ENCODE data around the gene NEDD8. TPM values are rescaled to one million over a fixed set of nuclear protein-coding genes. Genes with fewer than 3 reads are reported as not detected.

NEDD8 gene
- total and polyA plus RNA-seq, 7 experiments from 2014 or later: 73.5 to 340 (median 127) TPM

DNA sequence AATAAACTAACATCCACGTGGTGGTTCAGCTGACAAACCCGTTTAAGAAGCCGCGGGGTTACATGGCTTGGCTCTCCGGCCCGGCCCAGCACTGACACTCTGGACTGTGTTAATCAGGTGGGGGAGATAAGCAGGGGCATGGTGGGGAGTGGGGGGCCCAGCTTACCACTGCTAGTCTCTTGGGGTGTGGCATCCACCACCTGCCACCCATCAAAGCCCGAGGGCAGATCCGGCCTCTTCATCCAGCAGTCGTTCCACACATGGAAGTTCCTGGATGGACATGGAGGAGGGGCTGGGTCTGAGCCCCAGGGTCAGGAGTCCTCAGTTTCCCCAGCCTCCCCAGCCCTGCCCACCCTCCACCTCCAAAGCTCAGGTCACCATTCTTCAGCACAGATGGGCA, 26.0 kb upstream of the NEDD8 start:
- Mint-ChIP-seq H3K27ac (no peak overlapping the region), H3K9me3 (no peaks in the 10 kb centered on the region), H3K4me3 (no peak overlapping the region), H3K27me3 (no peaks in the 10 kb centered on the region), H3K36me3 (peaks cover 0 to 36% (median 11%) of the 10 kb centered on the region in 5 donors), H3K4me1 (peaks cover 0 to 3% (median 0%) of the 10 kb centered on the region in 7 donors)
- intact Hi-C loops (cut with micrococcal nuclease): no loop called here
- Histone ChIP-seq H3K4me3 (ENCODE audit: low read length) (no peak overlapping the region), H3K27me3 (ENCODE audit: control insufficient read depth in 2 of 2, insufficient read depth in 2 of 2, low read length in 2 of 2) (no peaks in the 10 kb centered on the region), H3K36me3 (ENCODE audit: control insufficient read depth in 2 of 3, insufficient read depth in 3 of 3, low read length in 3 of 3) (peaks cover 0 to 43% (median 7%) of the 10 kb centered on the region in 3 experiments), H3K27ac (ENCODE audit: low read depth, low read length) (no peak overlapping the region), H3K4me1 (ENCODE audit: control insufficient read depth in 2 of 2, insufficient read depth in 2 of 2, low read length in 2 of 2) (no peaks in the 10 kb centered on the region), H3K9me3 (ENCODE audit: control insufficient read depth in 2 of 3, low read length in 3 of 3) (no peaks in the 10 kb centered on the region)
- POLR2A ChIA-PET: interaction anchor here (1.4 kb wide), 1 partner anchor 32 kb away, joined by 4 read pairs; no protein-coding TSS in a partner anchor
- CTCF ChIA-PET: interaction anchor here (1.5 kb wide), 1 partner anchor 50 kb away, joined by 3 read pairs; the partner anchor contains the start of gene CIDEB
- DNase-seq (no peak), ATAC-seq (no peak)

DNA sequence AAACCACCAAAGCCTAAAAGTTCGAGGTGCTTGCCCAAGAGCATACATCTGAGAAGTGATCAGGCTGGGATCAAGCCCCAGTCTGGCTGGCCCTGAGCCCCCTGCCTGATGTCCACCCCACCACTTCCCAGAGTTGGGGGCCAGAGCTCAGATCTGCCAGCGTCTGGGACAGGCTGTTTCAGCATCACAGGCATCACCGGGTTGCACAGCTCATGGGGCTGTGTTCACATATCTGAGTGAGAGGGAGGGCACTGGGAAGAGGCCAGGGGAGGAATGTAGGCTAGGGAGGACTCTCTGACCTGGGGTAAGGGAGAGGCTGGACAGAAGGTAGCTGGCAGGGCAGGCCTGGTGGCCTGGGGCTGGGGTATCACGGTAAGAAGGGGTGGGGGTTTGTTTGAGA, 24.8 kb upstream of the NEDD8 start:
- intact Hi-C loops (cut with micrococcal nuclease): no loop called here
- CTCF ChIA-PET: interaction anchor here (1.5 kb wide), 1 partner anchor 51 kb away, joined by 3 read pairs; the partner anchor contains the start of gene CIDEB
- H3K4me1 ChIP-seq (ENCODE audit: control insufficient read depth in 2 of 2, insufficient read depth in 2 of 2, low read length in 2 of 2): no peaks in the 10 kb centered on the region
- H3K4me3 ChIP-seq (ENCODE audit: low read length): no peak overlapping the region
- peaks cover 0 to 47% (median 9%) of the 10 kb centered on the region in 3 experiments for H3K36me3 ChIP-seq (ENCODE audit: control insufficient read depth in 2 of 3, insufficient read depth in 3 of 3, low read length in 3 of 3)
- H3K4me1 Mint-ChIP-seq: peaks cover 0 to 3% (median 0%) of the 10 kb centered on the region in 7 donors
- H3K4me3 Mint-ChIP-seq: no peak overlapping the region
- no peaks in the 10 kb centered on the region for H3K27me3 ChIP-seq (ENCODE audit: control insufficient read depth in 2 of 2, insufficient read depth in 2 of 2, low read length in 2 of 2)
- H3K36me3 Mint-ChIP-seq: peaks cover 0 to 34% (median 8%) of the 10 kb centered on the region in 5 donors
- H3K27ac ChIP-seq (ENCODE audit: low read depth, low read length): no peak overlapping the region
- DNase-seq (no peak), ATAC-seq (no peak)
- H3K27me3 Mint-ChIP-seq: no peaks in the 10 kb centered on the region
- no peak overlapping the region for H3K27ac Mint-ChIP-seq
- no peaks in the 10 kb centered on the region for H3K9me3 ChIP-seq (ENCODE audit: control insufficient read depth in 2 of 3, low read length in 3 of 3)
- H3K9me3 Mint-ChIP-seq: no peaks in the 10 kb centered on the region
- POLR2A ChIA-PET: interaction anchor here (0.6 to 1.4 kb wide), 2 partner anchors 14 to 33 kb away, joined by 4 to 5 read pairs; no protein-coding TSS in a partner anchor

DNA sequence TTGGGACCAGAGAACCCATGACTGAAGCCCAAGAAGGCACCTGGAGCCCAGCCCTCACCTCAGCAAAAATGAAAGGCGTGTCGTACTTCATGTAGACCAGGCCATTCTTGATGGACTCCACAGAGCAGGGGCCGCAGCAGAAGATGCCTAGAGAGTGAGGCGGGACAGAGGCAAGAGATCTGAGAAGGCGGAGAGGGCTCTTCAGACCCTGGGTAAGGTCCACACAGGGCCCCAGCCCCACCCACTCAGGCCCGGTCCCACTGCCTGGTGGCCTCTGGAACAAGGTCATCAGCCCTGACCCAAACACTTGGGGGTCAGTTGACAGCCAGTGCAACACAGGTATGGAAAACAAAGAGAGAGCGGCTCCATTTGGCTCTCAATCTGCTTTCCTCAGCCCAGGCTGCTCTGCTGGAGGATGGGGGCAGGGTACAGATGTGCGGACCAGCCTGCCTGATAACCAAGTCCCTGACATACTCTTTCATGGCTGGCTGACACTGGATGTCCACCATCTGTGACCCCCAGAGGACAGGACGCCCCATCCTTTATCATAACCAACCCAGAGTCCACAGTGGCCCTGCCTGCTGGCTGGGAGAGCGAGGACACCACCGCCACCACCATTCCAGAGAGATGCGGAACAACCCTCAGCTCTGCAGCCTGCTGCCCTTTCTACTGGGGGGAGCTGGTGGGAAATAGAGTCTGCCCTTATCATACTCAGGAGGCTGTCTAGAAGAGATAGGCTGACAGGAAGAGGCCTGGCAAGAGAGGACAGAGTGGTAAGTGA, 24.0 kb upstream of the NEDD8 start:
- CTCF ChIA-PET: interaction anchor here (0.8 kb wide), 1 partner anchor 14 kb away, joined by 3 read pairs; the partner anchor contains the start of gene TINF2
- no peaks in the 10 kb centered on the region for H3K4me1 ChIP-seq (ENCODE audit: control insufficient read depth in 2 of 2, insufficient read depth in 2 of 2, low read length in 2 of 2)

DNA sequence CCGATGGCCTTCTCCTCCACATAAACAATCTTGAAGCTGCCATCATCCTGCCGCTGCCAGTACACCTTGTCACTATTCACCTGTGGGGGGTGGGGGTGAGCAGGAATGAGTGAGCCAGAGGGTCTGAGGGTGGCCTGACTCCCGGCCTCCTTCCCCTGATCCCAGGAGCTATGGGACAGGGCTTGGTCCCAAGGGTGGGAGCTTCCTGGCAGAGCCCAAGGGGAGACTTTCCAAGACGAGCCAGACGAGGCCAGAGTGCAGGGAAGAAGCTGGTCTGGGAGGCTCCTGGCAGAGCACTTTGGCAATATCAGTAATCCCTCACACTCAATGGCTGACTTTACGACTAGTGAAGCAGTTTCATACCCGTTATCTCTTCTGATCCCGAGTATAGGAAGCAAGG, 23.3 kb upstream of the NEDD8 start:
- Mint-ChIP-seq H3K27ac (peak overlapping the region in 1 of 9 donors; percentile 31), H3K4me1 (peaks cover 0 to 14% (median 0%) of the 10 kb centered on the region in 7 donors), H3K9me3 (no peaks in the 10 kb centered on the region), H3K4me3 (no peak overlapping the region), H3K36me3 (peaks cover 0 to 29% (median 8%) of the 10 kb centered on the region in 5 donors), H3K27me3 (no peaks in the 10 kb centered on the region)
- DNase-seq: no peak
- ChIA-PET CTCF (interaction anchor here (0.8 kb wide), 1 partner anchor 13 kb away, joined by 3 read pairs; the partner anchor contains the start of gene TINF2), POLR2A (no interaction called here)
- no peak overlapping the region for H3K27ac ChIP-seq (ENCODE audit: low read depth, low read length)
- H3K9me3 ChIP-seq (ENCODE audit: control insufficient read depth in 2 of 3, low read length in 3 of 3): no peaks in the 10 kb centered on the region
- intact Hi-C loops (cut with micrococcal nuclease): no loop called here
- ATAC-seq: no peak
- H3K36me3 ChIP-seq (ENCODE audit: control insufficient read depth in 2 of 3, insufficient read depth in 3 of 3, low read length in 3 of 3): peaks cover 0 to 40% (median 11%) of the 10 kb centered on the region in 3 experiments
- no peaks in the 10 kb centered on the region for H3K4me1 ChIP-seq (ENCODE audit: control insufficient read depth in 2 of 2, insufficient read depth in 2 of 2, low read length in 2 of 2)
- H3K27me3 ChIP-seq (ENCODE audit: control insufficient read depth in 2 of 2, insufficient read depth in 2 of 2, low read length in 2 of 2): no peaks in the 10 kb centered on the region
- H3K4me3 ChIP-seq (ENCODE audit: low read length): no peak overlapping the region

More for the DNA sequence above, 24.0 kb upstream of the NEDD8 start:
- Mint-ChIP-seq H3K27ac (no peak overlapping the region), H3K27me3 (no peaks in the 10 kb centered on the region), H3K9me3 (no peaks in the 10 kb centered on the region), H3K36me3 (peaks cover 0 to 33% (median 8%) of the 10 kb centered on the region in 5 donors), H3K4me1 (peaks cover 0 to 7% (median 0%) of the 10 kb centered on the region in 7 donors), H3K4me3 (no peak overlapping the region)
- Histone ChIP-seq H3K27ac (ENCODE audit: low read depth, low read length) (no peak overlapping the region), H3K4me3 (ENCODE audit: low read length) (no peak overlapping the region), H3K9me3 (ENCODE audit: control insufficient read depth in 2 of 3, low read length in 3 of 3) (no peaks in the 10 kb centered on the region), H3K27me3 (ENCODE audit: control insufficient read depth in 2 of 2, insufficient read depth in 2 of 2, low read length in 2 of 2) (no peaks in the 10 kb centered on the region), H3K36me3 (ENCODE audit: control insufficient read depth in 2 of 3, insufficient read depth in 3 of 3, low read length in 3 of 3) (peaks cover 0 to 45% (median 11%) of the 10 kb centered on the region in 3 experiments)
- intact Hi-C loops (cut with micrococcal nuclease): no loop called here
- POLR2A ChIA-PET: no interaction called here
- ATAC-seq (no peak), DNase-seq (no peak)

DNA sequence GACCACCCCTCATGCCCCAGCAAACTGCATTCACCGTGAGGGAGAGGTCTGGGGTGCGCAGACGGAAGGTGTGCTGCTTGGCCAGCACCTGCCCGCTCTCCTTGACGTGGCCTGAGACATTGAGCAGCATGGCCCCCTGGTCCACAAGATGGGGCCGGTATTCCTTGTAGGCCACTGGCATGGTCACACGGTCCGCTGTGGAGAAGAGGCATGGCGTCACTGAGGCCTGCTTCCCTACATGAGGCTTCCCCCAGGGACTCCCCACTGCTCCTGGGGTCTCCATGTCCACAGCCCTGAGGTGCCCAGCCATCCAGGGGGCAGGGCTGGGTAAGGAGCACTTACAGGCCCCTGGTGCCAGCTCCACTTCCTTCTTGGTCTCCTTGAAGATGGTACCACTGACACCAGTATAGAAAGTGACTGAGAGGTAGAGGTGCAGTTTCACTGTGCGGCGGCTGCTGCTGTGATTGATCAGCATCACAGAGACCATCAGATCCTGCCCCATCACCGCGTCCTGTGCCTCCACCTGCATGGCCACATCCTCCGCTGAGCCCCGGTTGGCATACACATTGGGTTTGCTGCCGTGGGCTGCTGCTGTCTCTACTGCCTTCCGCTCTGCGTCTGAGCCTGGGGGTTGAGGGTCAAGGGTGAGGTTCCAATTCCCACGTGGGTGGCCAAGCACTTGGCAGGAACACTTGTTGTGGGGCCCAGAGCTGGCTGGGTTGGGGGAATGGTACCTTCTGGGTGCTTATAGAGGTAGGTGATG, 22.6 kb upstream of the NEDD8 start:
- H3K27ac Mint-ChIP-seq: peak overlapping the region in 1 of 9 donors; percentile 31
- peaks cover 0 to 20% (median 0%) of the 10 kb centered on the region in 7 donors for H3K4me1 Mint-ChIP-seq
- H3K4me3 ChIP-seq (ENCODE audit: low read length): no peak overlapping the region
- no peak overlapping the region for H3K27ac ChIP-seq (ENCODE audit: low read depth, low read length)
- DNase-seq (no peak), ATAC-seq (no peak)
- no peaks in the 10 kb centered on the region for H3K9me3 ChIP-seq (ENCODE audit: control insufficient read depth in 2 of 3, low read length in 3 of 3)
- CTCF ChIA-PET: interaction anchor here (0.8 kb wide), 1 partner anchor 12 kb away, joined by 3 read pairs; the partner anchor contains the start of gene TINF2
- POLR2A ChIA-PET: no interaction called here
- intact Hi-C loops (cut with micrococcal nuclease): no loop called here
- H3K4me3 Mint-ChIP-seq: no peak overlapping the region
- H3K27me3 ChIP-seq (ENCODE audit: control insufficient read depth in 2 of 2, insufficient read depth in 2 of 2, low read length in 2 of 2): no peaks in the 10 kb centered on the region
- peaks cover 0 to 40% (median 11%) of the 10 kb centered on the region in 3 experiments for H3K36me3 ChIP-seq (ENCODE audit: control insufficient read depth in 2 of 3, insufficient read depth in 3 of 3, low read length in 3 of 3)
- H3K27me3 Mint-ChIP-seq: no peaks in the 10 kb centered on the region
- no peaks in the 10 kb centered on the region for H3K9me3 Mint-ChIP-seq
- no peaks in the 10 kb centered on the region for H3K4me1 ChIP-seq (ENCODE audit: control insufficient read depth in 2 of 2, insufficient read depth in 2 of 2, low read length in 2 of 2)
- H3K36me3 Mint-ChIP-seq: peaks cover 0 to 31% (median 7%) of the 10 kb centered on the region in 5 donors

DNA sequence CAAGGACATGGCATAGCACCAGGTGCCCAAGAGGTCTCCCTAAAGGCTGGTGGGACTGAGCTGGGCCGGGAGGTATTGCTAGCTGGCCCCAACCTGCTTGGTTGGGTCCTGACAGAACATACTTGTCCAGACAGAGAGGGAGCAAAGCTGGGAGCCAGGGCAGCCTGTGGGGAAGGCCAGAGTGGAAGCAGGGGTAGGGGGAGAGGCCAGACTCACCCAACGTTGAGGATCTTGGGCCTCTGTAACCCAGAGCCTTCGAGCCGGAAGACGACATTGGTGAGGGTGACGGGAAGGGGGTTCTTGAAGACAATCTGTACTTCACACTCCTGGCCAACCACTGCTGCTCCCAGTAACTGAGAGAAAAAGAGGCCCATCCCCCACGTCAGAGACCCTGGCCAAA, 21.8 kb upstream of the NEDD8 start:
- ATAC-seq (no peak), DNase-seq (no peak)
- H3K4me1 Mint-ChIP-seq: peaks cover 0 to 22% (median 0%) of the 10 kb centered on the region in 7 donors
- no peaks in the 10 kb centered on the region for H3K4me1 ChIP-seq (ENCODE audit: control insufficient read depth in 2 of 2, insufficient read depth in 2 of 2, low read length in 2 of 2)
- no peaks in the 10 kb centered on the region for H3K9me3 ChIP-seq (ENCODE audit: control insufficient read depth in 2 of 3, low read length in 3 of 3)
- H3K27me3 Mint-ChIP-seq: no peaks in the 10 kb centered on the region
- ChIA-PET POLR2A (no interaction called here), CTCF (no interaction called here)
- no peaks in the 10 kb centered on the region for H3K9me3 Mint-ChIP-seq
- H3K36me3 ChIP-seq (ENCODE audit: control insufficient read depth in 2 of 3, insufficient read depth in 3 of 3, low read length in 3 of 3): peaks cover 0 to 44% (median 11%) of the 10 kb centered on the region in 3 experiments
- peak overlapping the region in 1 of 9 donors; percentile 23 for H3K27ac Mint-ChIP-seq
- no peak overlapping the region for H3K4me3 ChIP-seq (ENCODE audit: low read length)
- intact Hi-C loops (cut with micrococcal nuclease): no loop called here
- peaks cover 0 to 34% (median 9%) of the 10 kb centered on the region in 5 donors for H3K36me3 Mint-ChIP-seq
- no peaks in the 10 kb centered on the region for H3K27me3 ChIP-seq (ENCODE audit: control insufficient read depth in 2 of 2, insufficient read depth in 2 of 2, low read length in 2 of 2)
- no peak overlapping the region for H3K27ac ChIP-seq (ENCODE audit: low read depth, low read length)
- no peak overlapping the region for H3K4me3 Mint-ChIP-seq

All from naive thymus-derived CD4-positive, alpha-beta T cell (primary cell).